ENCODE data around the gene NABP2.
"Not testable (repeated sequence)": the region's sequence is repeated elsewhere in the genome, so short reads cannot be mapped to it uniquely, and the experiment has no call there.

NABP2 gene

GRCh38 chr12:56244494-56244893 is 20.4 kb downstream of the NABP2 start:
- no peak for DNase-seq (ENCODE audit: low read depth, low spot score)

- no peak for DNase-seq (ENCODE audit: low read depth, low spot score)
Measured at GRCh38 chr12:56247923-56248322, 23.8 kb downstream of the NABP2 start.

GRCh38 chr12:56248711-56249110 is 24.6 kb downstream of the NABP2 start:
- DNase-seq (ENCODE audit: low read depth, low spot score): no peak

- DNase-seq (ENCODE audit: low read depth, low spot score): no peak
Measured at GRCh38 chr12:56252649-56253048, 28.5 kb downstream of the NABP2 start.

GRCh38 chr12:56253091-56253490 is 28.9 kb downstream of the NABP2 start:
- DNase-seq (ENCODE audit: low read depth, low spot score): no peak

GRCh38 chr12:56255671-56256070 is 31.5 kb downstream of the NABP2 start:
- no peak for DNase-seq (ENCODE audit: low read depth, low spot score)

GRCh38 chr12:56256326-56256960 is 32.3 kb downstream of the NABP2 start:
- DNase-seq (ENCODE audit: low read depth, low spot score): no peak

GRCh38 chr12:56257071-56257470 is 32.9 kb downstream of the NABP2 start:
- no peak for DNase-seq (ENCODE audit: low read depth, low spot score)

GRCh38 chr12:56257491-56258067 is 33.4 kb downstream of the NABP2 start:
- no peak for DNase-seq (ENCODE audit: low read depth, low spot score)

GRCh38 chr12:56258068-56258819 is 34.1 kb downstream of the NABP2 start, which contains the start of gene ANKRD52:
Gene ANKRD52, minus strand, starts transcription at chr12:56258384. Its CDS starts 115 bp downstream, at chr12:56258269.
- DNase-seq (ENCODE audit: low read depth, low spot score): no peak

- no peak for DNase-seq (ENCODE audit: low read depth, low spot score)
Measured at GRCh38 chr12:56258820-56259183, 34.7 kb downstream of the NABP2 start.

- no peak for DNase-seq (ENCODE audit: low read depth, low spot score)
Measured at GRCh38 chr12:56260380-56260779, 36.2 kb downstream of the NABP2 start.

- DNase-seq (ENCODE audit: low read depth, low spot score): no peak
Measured at GRCh38 chr12:56260921-56261320, 36.8 kb downstream of the NABP2 start.

- DNase-seq (ENCODE audit: low read depth, low spot score): no peak
Measured at GRCh38 chr12:56261503-56262232, 37.5 kb downstream of the NABP2 start.

GRCh38 chr12:56262955-56263354 is 38.8 kb downstream of the NABP2 start:
- not testable (repeated sequence) for DNase-seq (ENCODE audit: low read depth, low spot score)

GRCh38 chr12:56266068-56266692 is 42.0 kb downstream of the NABP2 start:
- not testable (repeated sequence) for DNase-seq (ENCODE audit: low read depth, low spot score)

GRCh38 chr12:56266693-56267442 is 42.7 kb downstream of the NABP2 start, which contains the start of gene COQ10A:
Gene COQ10A, plus strand, starts transcription at chr12:56266942. Its CDS starts 177 bp downstream, at chr12:56267119.
- DNase-seq (ENCODE audit: low read depth, low spot score): peak; percentile 82

- DNase-seq (ENCODE audit: low read depth, low spot score): no peak
Measured at GRCh38 chr12:56267443-56268071, 43.4 kb downstream of the NABP2 start.

- DNase-seq (ENCODE audit: low read depth, low spot score): no peak
Measured at GRCh38 chr12:56271031-56271430, 46.9 kb downstream of the NABP2 start.

GRCh38 chr12:56272468-56272867 is 48.3 kb downstream of the NABP2 start:
- DNase-seq (ENCODE audit: low read depth, low spot score): not testable (repeated sequence)

Data from iPS DF 19.7 (cell line).